Panc1 (cell line): ENCODE measurements around the gene CDK14. TPM values are rescaled to one million over a fixed set of nuclear protein-coding genes. Genes with fewer than 3 reads are reported as not detected.

Experiments used
- ATAC-seq: fragments of 200-7000 bp; cut with Tn5 transposase; 2 replicates; pipeline ENCODE4 v1.9.1; 2020; ENCODE audit warnings: mild to moderate bottlenecking, moderate library complexity
- BruUV-seq: library from RNA; stranded (reverse); fragments of 400-500 nt; replicated peaks from 2 replicates; lab custom pipeline; 2021; lab: Mats Ljungman, UMichigan
- CTCF ChIA-PET: fragments of 300-600 bp; sonication (Branson Sonifier 250); formaldehyde crosslinking; loops from one replicate; lab custom pipeline; 2022; ENCODE audit warnings: antibody characterized with exemption; lab: Charles Lee
- POLR2A ChIA-PET: fragments of 300-600 bp; sonication (Branson Sonifier 250); formaldehyde crosslinking; loops from one replicate; lab custom pipeline; 2022; ENCODE audit warnings: antibody characterized with exemption; lab: Charles Lee
- DNase-seq: peaks from one replicate; pipeline ENCODE4 v3.0.0-alpha.2; 2010; ENCODE audit warnings: low read depth, low spot score
- H3K27ac ChIP-seq: 2 replicates; pipeline ENCODE4 v1.5.1; 2011; ENCODE audit warnings: mild to moderate bottlenecking, low read length, inconsistent platforms
- H3K27me3 ChIP-seq: fragments of 200-500 bp; sonication (Bioruptor generic); 2 replicates; pipeline ENCODE4 v1.6.0; 2014; ENCODE audit warnings: low read length, inconsistent platforms; ENCODE audit not compliant: control insufficient read depth, insufficient read depth
- H3K36me3 ChIP-seq: fragments of 200-500 bp; sonication (Bioruptor generic); 2 replicates; pipeline ENCODE4 v1.5.1; 2014; ENCODE audit warnings: inconsistent platforms, mild to moderate bottlenecking, low read length, moderate library complexity; ENCODE audit not compliant: control insufficient read depth, insufficient read depth
- H3K4me1 ChIP-seq: 2 replicates; pipeline ENCODE4 v1.5.1; 2011; ENCODE audit warnings: inconsistent platforms, mild to moderate bottlenecking, low read length, moderate library complexity; ENCODE audit not compliant: control insufficient read depth, insufficient read depth
- H3K4me3 ChIP-seq, 2 experiments: 2 replicates each; pipeline ENCODE4 v1.5.1; 2011 to 2012; ENCODE audit warnings: low read depth in 2 of 2, low read length in 2 of 2, mild to moderate bottlenecking in 2 of 2, inconsistent platforms in 1 of 2, moderate library complexity in 1 of 2
- H3K9me3 ChIP-seq: fragments of 200-500 bp; sonication (Bioruptor generic); 2 replicates; pipeline ENCODE4 v1.5.1; 2014; ENCODE audit warnings: low read depth, mild to moderate bottlenecking, inconsistent platforms, low read length, moderate library complexity; ENCODE audit not compliant: control insufficient read depth, insufficient read depth
- POLR2AphosphoS5 ChIP-seq: IDR thresholded peaks from 2 replicates; pipeline ENCODE4 v1.6.1; 2012; ENCODE audit warnings: mild to moderate bottlenecking, low read depth, low read length, moderate library complexity
- SIN3A ChIP-seq: IDR thresholded peaks from 2 replicates; pipeline ENCODE4 v1.6.1; 2012; ENCODE audit warnings: low read depth, mild to moderate bottlenecking, low read length, moderate library complexity, borderline replicate concordance; ENCODE audit not compliant: insufficient read depth
- TCF7L2 ChIP-seq: IDR thresholded peaks from 2 replicates; pipeline ENCODE4 v1.6.1; 2011; ENCODE audit warnings: mild to moderate bottlenecking, low read depth, low read length, inconsistent platforms
- in situ Hi-C: cut with HindIII; loops from 2 replicates; pipeline ENCODE4 v1.10.0; 2016; ENCODE audit warnings: low sequenced_read_pairs, low pct_unique_long_range_greater_than_20kb
- intact Hi-C: fragments of 100-400 bp; cut with micrococcal nuclease; formaldehyde crosslinking; loops from one replicate; pipeline ENCODE4 v1.10.0; 2022; ENCODE audit not compliant: unreplicated experiment
- total RNA-seq: library from RNA; stranded (reverse); gene quantifications from one replicate; pipeline ENCODE4 v1.2.1, GENCODE V29; 2021; ENCODE audit not compliant: unreplicated experiment
- TF ChIP-seq, protein P1 (sequence below): fragments of 450-650 bp; IDR thresholded peaks from 2 replicates; pipeline ENCODE4 v1.5.1; 2017; ENCODE audit warnings: mild to moderate bottlenecking
- TF ChIP-seq, protein P2 (sequence below), 2 experiments: IDR thresholded peaks; 2 replicates each; pipeline ENCODE4 v1.6.1; 2011 to 2012; ENCODE audit warnings: low read depth in 2 of 2, control low read depth in 1 of 2, low read length in 1 of 2, mild to moderate bottlenecking in 1 of 2, moderate library complexity in 1 of 2; ENCODE audit not compliant: insufficient read depth in 1 of 2

Gene CDK14
- total RNA-seq, 1 experiment from 2014 or later: 3.0 TPM

DNA sequence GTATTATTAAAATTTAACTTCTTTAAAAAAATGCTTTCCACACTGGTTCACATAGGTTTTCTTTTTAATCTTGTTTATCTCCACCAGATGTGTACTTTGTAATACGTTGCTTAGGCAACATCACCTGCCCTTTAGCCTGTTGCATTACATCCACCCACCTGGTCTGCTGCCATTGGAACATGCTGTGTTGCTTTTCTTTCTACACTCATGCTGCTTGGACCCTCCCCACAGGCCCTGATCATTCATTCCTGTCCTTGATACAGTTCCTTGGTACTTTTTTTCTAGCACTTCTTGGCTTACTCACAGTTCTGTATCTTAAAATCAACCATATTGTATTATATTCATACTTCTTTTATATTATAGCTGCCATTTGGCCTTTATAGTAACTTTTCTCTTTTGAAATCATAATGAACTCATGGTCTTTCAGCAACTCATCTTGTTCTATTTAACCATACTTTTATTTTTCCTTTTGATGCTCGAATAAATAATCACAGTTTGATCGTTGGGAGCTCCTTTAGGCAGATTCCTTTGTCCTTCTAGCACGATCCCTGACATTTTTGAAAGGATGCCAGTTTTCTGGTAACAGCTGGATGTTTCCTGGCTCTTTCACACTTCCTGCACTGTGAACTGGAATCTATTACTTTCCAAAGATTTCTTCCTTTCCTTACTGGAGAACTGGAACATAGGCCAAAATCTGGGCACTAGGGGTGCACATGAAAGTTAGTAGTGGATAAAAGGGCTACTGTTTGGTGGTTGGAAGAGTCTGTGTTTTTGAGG, 125.1 kb downstream of the CDK14 start:
- ChIA-PET CTCF (no interaction called here), POLR2A (no interaction called here)
- H3K4me3 ChIP-seq: no peak overlapping the region
- H3K27ac ChIP-seq: no peak overlapping the region
- no peaks in the 10 kb centered on the region for H3K9me3 ChIP-seq
- ATAC-seq (no peak), DNase-seq (no peak)
- H3K4me1 ChIP-seq: no peaks in the 10 kb centered on the region
- TF ChIP-seq, protein P1, sequence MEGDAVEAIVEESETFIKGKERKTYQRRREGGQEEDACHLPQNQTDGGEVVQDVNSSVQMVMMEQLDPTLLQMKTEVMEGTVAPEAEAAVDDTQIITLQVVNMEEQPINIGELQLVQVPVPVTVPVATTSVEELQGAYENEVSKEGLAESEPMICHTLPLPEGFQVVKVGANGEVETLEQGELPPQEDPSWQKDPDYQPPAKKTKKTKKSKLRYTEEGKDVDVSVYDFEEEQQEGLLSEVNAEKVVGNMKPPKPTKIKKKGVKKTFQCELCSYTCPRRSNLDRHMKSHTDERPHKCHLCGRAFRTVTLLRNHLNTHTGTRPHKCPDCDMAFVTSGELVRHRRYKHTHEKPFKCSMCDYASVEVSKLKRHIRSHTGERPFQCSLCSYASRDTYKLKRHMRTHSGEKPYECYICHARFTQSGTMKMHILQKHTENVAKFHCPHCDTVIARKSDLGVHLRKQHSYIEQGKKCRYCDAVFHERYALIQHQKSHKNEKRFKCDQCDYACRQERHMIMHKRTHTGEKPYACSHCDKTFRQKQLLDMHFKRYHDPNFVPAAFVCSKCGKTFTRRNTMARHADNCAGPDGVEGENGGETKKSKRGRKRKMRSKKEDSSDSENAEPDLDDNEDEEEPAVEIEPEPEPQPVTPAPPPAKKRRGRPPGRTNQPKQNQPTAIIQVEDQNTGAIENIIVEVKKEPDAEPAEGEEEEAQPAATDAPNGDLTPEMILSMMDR: no peak
- TF ChIP-seq POLR2AphosphoS5: no peak
- no peak for TF ChIP-seq TCF7L2
- TF ChIP-seq, protein P2, sequence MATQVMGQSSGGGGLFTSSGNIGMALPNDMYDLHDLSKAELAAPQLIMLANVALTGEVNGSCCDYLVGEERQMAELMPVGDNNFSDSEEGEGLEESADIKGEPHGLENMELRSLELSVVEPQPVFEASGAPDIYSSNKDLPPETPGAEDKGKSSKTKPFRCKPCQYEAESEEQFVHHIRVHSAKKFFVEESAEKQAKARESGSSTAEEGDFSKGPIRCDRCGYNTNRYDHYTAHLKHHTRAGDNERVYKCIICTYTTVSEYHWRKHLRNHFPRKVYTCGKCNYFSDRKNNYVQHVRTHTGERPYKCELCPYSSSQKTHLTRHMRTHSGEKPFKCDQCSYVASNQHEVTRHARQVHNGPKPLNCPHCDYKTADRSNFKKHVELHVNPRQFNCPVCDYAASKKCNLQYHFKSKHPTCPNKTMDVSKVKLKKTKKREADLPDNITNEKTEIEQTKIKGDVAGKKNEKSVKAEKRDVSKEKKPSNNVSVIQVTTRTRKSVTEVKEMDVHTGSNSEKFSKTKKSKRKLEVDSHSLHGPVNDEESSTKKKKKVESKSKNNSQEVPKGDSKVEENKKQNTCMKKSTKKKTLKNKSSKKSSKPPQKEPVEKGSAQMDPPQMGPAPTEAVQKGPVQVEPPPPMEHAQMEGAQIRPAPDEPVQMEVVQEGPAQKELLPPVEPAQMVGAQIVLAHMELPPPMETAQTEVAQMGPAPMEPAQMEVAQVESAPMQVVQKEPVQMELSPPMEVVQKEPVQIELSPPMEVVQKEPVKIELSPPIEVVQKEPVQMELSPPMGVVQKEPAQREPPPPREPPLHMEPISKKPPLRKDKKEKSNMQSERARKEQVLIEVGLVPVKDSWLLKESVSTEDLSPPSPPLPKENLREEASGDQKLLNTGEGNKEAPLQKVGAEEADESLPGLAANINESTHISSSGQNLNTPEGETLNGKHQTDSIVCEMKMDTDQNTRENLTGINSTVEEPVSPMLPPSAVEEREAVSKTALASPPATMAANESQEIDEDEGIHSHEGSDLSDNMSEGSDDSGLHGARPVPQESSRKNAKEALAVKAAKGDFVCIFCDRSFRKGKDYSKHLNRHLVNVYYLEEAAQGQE (IDR thresholded peaks at IDR 0.05; ENCODE audit: insufficient read depth in 1 of 2, low read depth in 2 of 2, low read length in 1 of 2): no peak
- no peak for TF ChIP-seq SIN3A
- no peaks in the 10 kb centered on the region for H3K36me3 ChIP-seq
- intact Hi-C loops (no loop called here), in situ Hi-C loops (no loop called here)
- no peaks in the 10 kb centered on the region for H3K27me3 ChIP-seq
- no TSS peak for BruUV-seq

GRCh38 chr7:90721869-90722431, 125.8 kb downstream of the CDK14 start:
- Histone ChIP-seq H3K4me1 (no peaks in the 10 kb centered on the region), H3K4me3 (no peak overlapping the region), H3K9me3 (no peaks in the 10 kb centered on the region), H3K27me3 (no peaks in the 10 kb centered on the region), H3K27ac (no peak overlapping the region), H3K36me3 (no peaks in the 10 kb centered on the region)
- ChIA-PET POLR2A (no interaction called here), CTCF (no interaction called here)
- no peak for DNase-seq
- TF ChIP-seq, protein P1: no peak
- in situ Hi-C loops: no loop called here
- intact Hi-C loops: no loop called here
- no peak for ATAC-seq
- BruUV-seq: no TSS peak
